K562 (cell line): ENCODE data around the gene PACSIN3. TPM values are rescaled to one million over a fixed set of nuclear protein-coding genes. Genes with fewer than 3 reads are reported as not detected.

ENCODE experiments used
- ATAC-seq: fragments of 200-7000 bp; cut with Tn5 transposase; 3 replicates; pipeline ENCODE4 v1.9.1; 2020; ENCODE audit warnings: moderate library complexity
- BruUV-seq: library from RNA; stranded (reverse); fragments of 400-500 nt; replicated peaks from 2 replicates; lab custom pipeline; 2021; lab: Mats Ljungman, UMichigan
- CTCF ChIA-PET: fragments of 300-600 bp; formaldehyde crosslinking; extraction: SDS; loops from one replicate; lab custom pipeline; 2021; ENCODE audit warnings: low intra/inter-chr PET ratio; lab: Yijun Ruan, JAX
- POLR2A ChIA-PET: fragments of 300-600, 350-650 bp; sonication (Branson Sonifier 250); formaldehyde crosslinking; extraction: SDS; loops from one replicate; lab custom pipeline; 2021; ENCODE audit warnings: antibody characterized with exemption, inconsistent platforms; lab: Yijun Ruan, JAX
- DNase-seq, 4 experiments: peaks; one replicate each; pipeline versions ENCODE4 v3.0.0 to v3.0.0-alpha.2; 2011 to 2018; ENCODE audit warnings: low spot score in 3 of 4, mixed read lengths in 3 of 4; ENCODE audit errors: extremely low read depth in 1 of 4
- FAIRE-seq: peaks from 2 replicates; lab custom pipeline; 2011; peaks lifted over from hg19 to GRCh38; lab: Jason Lieb, UNC
- H2AFZ ChIP-seq: 2 replicates; pipeline ENCODE4 v1.6.0; 2011; ENCODE audit warnings: low read depth, low read length, control low read depth, inconsistent platforms
- H3K27ac ChIP-seq: fragments of 200-600 bp; 3 replicates; pipeline ENCODE4 v1.8.0; 2011; ENCODE audit warnings: low read depth, mild to moderate bottlenecking, control low read depth, inconsistent platforms, low read length, moderate library complexity, mixed read lengths; ENCODE audit errors: extremely low read depth
- H3K27me3 ChIP-seq, 2 experiments: fragments of 300-600 bp in 1 of 2; 2 replicates in 1 of 2; 3 replicates in 1 of 2; pipeline versions ENCODE4 v1.6.0 to v1.8.0; 2011; ENCODE audit warnings: inconsistent platforms in 2 of 2, low read length in 2 of 2, mild to moderate bottlenecking in 1 of 2, mixed read lengths in 1 of 2, moderate library complexity in 1 of 2; ENCODE audit not compliant: control insufficient read depth in 2 of 2, insufficient read depth in 2 of 2
- H3K36me3 ChIP-seq: fragments of 300-600 bp; 3 replicates; pipeline ENCODE4 v1.8.0; 2011; ENCODE audit warnings: mild to moderate bottlenecking, low read length, inconsistent platforms; ENCODE audit not compliant: control insufficient read depth, insufficient read depth
- H3K4me1 ChIP-seq, 2 experiments: fragments of 200-600 bp in 1 of 2; replicated peaks in 1 of 2; 2 replicates in 1 of 2; 3 replicates in 1 of 2; pipeline versions ENCODE4 v1.5.1 to v1.8.0; 2011; ENCODE audit warnings: inconsistent platforms in 2 of 2, low read length in 2 of 2, mild to moderate bottlenecking in 1 of 2, mixed read lengths in 1 of 2, moderate library complexity in 1 of 2; ENCODE audit not compliant: control insufficient read depth in 2 of 2, insufficient read depth in 2 of 2
- H3K4me2 ChIP-seq: 2 replicates; pipeline ENCODE4 v1.6.1; 2011; ENCODE audit warnings: low read length, control low read depth, inconsistent platforms, mixed read lengths; ENCODE audit not compliant: insufficient read depth
- H3K4me3 ChIP-seq: fragments of 200-600 bp; sonication (generic), shearing (Covaris generic); 2 replicates; pipeline ENCODE4 v1.5.1; 2016; ENCODE audit warnings: control low read depth, inconsistent platforms
- H3K79me2 ChIP-seq: fragments of 200-600 bp; 3 replicates; pipeline ENCODE4 v1.8.0; 2011; ENCODE audit warnings: low read length, inconsistent platforms; ENCODE audit not compliant: control insufficient read depth, insufficient read depth
- H3K9ac ChIP-seq, 2 experiments: 2 replicates each; pipeline versions ENCODE4 v1.6.0 to v1.6.1; 2011; ENCODE audit warnings: low read depth in 2 of 2, low read length in 2 of 2, control low read depth in 1 of 2, inconsistent platforms in 1 of 2, mild to moderate bottlenecking in 1 of 2, mixed read lengths in 1 of 2; ENCODE audit not compliant: insufficient read depth in 1 of 2
- H3K9me1 ChIP-seq: one replicate; pipeline ENCODE4 v1.6.0; 2011; ENCODE audit warnings: inconsistent platforms, mild to moderate bottlenecking, low read length, moderate library complexity; ENCODE audit not compliant: control insufficient read depth, insufficient read depth
- H3K9me3 ChIP-seq: replicated peaks from 2 replicates; pipeline ENCODE4 v1.5.1; 2011; ENCODE audit warnings: low read depth, low read length, inconsistent platforms; ENCODE audit not compliant: control insufficient read depth, insufficient read depth
- H4K20me1 ChIP-seq: replicated peaks from 2 replicates; pipeline ENCODE4 v1.6.1; 2011; ENCODE audit warnings: low read length, inconsistent platforms, mixed read lengths; ENCODE audit not compliant: control insufficient read depth, insufficient read depth
- HDAC2 ChIP-seq: fragments of 450-650 bp; IDR thresholded peaks from 2 replicates; pipeline ENCODE4 v1.6.1; 2016; ENCODE audit warnings: mild to moderate bottlenecking
- HDAC6 ChIP-seq: IDR thresholded peaks from 2 replicates; pipeline ENCODE4 v1.6.1; 2012; ENCODE audit warnings: low read depth, mild to moderate bottlenecking, control low read depth, inconsistent platforms, low read length, moderate library complexity
- HMBOX1 ChIP-seq: sonication (generic); IDR thresholded peaks from 2 replicates; pipeline ENCODE4 v1.6.1; 2016
- MCM3 ChIP-seq: fragments of 450-650 bp; IDR thresholded peaks from 2 replicates; pipeline ENCODE4 v1.6.1; 2016
- MCM5 ChIP-seq: fragments of 450-650 bp; IDR thresholded peaks from 2 replicates; pipeline ENCODE4 v1.6.1; 2016; ENCODE audit warnings: low read depth
- MIER1 ChIP-seq: fragments of 450-650 bp; IDR thresholded peaks from 2 replicates; pipeline ENCODE4 v1.6.1; 2016; ENCODE audit warnings: antibody characterized with exemption, mild to moderate bottlenecking, low read depth
- PCBP2 ChIP-seq: fragments of 200-400 bp; formaldehyde crosslinking; IDR thresholded peaks from 2 replicates; pipeline ENCODE4 v1.6.1; 2018; ENCODE audit warnings: low read length, low read depth, mild to moderate bottlenecking, moderate library complexity; ENCODE audit not compliant: poor library complexity, severe bottlenecking
- SIX5 ChIP-seq, 2 experiments: IDR thresholded peaks; 2 replicates each; pipeline ENCODE4 v1.6.1; 2011; ENCODE audit warnings: low read length in 2 of 2, borderline replicate concordance in 1 of 2, low read depth in 1 of 2, mild to moderate bottlenecking in 1 of 2, moderate library complexity in 1 of 2; ENCODE audit not compliant: insufficient read depth in 1 of 2
- SMAD2 ChIP-seq: fragments of 150-350 bp; IDR thresholded peaks from 2 replicates; pipeline ENCODE4 v1.6.1; 2014; ENCODE audit warnings: low read depth, mild to moderate bottlenecking, low read length
- SRF ChIP-seq, 2 experiments: fragments of 250-450, 450-650 bp in 1 of 2; sonication (Bioruptor Pico) in 1 of 2; sonication (generic) in 1 of 2; formaldehyde crosslinking; IDR thresholded peaks; 2 replicates each; pipeline versions ENCODE4 v1.5.0 to v1.5.1; 2020 to 2022; ENCODE audit warnings: mild to moderate bottlenecking in 1 of 2, missing genetic modification reagents in 1 of 2
- ZNF146 ChIP-seq: IDR thresholded peaks from one replicate; pipeline ENCODE4 v1.6.1; 2018; ENCODE audit warnings: missing compliant biosample characterization; ENCODE audit not compliant: unreplicated experiment
- WGBS: fragments of 100-300 bp; shearing (Covaris generic); methylation state at CpG from one replicate; pipeline ENCODE4 v1.1.6; 2016; ENCODE audit warnings: low coverage, mixed read lengths; ENCODE audit not compliant: insufficient coverage; ENCODE audit errors: missing lambda C conversion rate; 5-methylcytosine and 5-hydroxymethylcytosine counted together
- in situ Hi-C: fragments of 300-500 bp; cut with MboI; formaldehyde crosslinking; loops from 4 replicates; pipeline ENCODE4 v1.15.0; 2018; ENCODE audit warnings: inconsistent platforms, mixed read lengths
- intact Hi-C: fragments of 100-400 bp; cut with micrococcal nuclease; formaldehyde crosslinking; loops from 2 replicates; pipeline ENCODE4 v1.14.2; 2022
- polyA plus RNA-seq, 8 experiments: library from polyadenylated mRNA; depleted of rRNA in 4 of 8; stranded (reverse) in 5 of 8; unstranded in 3 of 8; fragments of >200 nt; fragmentation: Nextera tagmentation in 2 of 8; fragmentation: Illumina TruSeq in 1 of 8; extraction: Ambion mirVana in 2 of 8; extraction: Trizol in 1 of 8; gene quantifications; 2 replicates each; pipeline versions ENCODE4 v1.2.1 to v1.2.3, GENCODE V29; 2011 to 2014; ENCODE audit warnings: inconsistent platforms in 1 of 8, missing spikeins in 1 of 8
- total RNA-seq, 7 experiments: library from RNA; depleted of rRNA in 6 of 7; stranded (reverse); fragments of >200 nt in 6 of 7; fragmentation: Illumina TruSeq in 2 of 7; extraction: Trizol in 2 of 7; gene quantifications; 2 replicates each; pipeline versions ENCODE4 v1.2.1 to v1.2.3, GENCODE V29; 2011 to 2021; ENCODE audit warnings: low replicate concordance in 1 of 7

PACSIN3 gene
- total and polyA plus RNA-seq, 9 of the 15 experiments (the other 6 are each of a cell fraction or from before 2014, with no cell fraction given), result 0.13 to 18.1 (median 7.1) TPM

DNA sequence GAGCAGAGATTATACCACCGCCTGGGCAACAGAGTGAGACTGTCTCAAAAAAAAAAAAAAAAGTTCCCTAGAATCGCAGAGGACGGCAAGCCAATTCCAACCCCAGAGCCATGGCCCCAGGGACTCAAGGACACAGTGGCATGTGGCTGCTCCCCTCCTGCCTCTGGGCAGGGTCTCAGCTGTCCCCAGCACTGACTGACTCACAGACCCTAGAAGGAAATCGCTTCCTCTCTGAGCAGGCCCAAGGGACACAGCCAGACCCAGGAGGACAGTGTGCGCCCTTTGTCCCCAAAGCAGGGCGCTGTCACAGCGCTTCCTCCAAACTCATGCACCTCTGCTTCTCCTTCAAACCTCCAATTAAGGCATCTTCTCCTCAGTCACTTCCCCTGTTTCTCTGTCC lies 2.3 kb downstream of the PACSIN3 start:
- Histone ChIP-seq H3K27me3 (peaks cover 2 to 7% of the 10 kb centered on the region in 2 experiments; a peak in 2 of 5 replicates), H3K4me3 (no peak overlapping the region), H2AFZ (no peak overlapping the region), H3K36me3 (peaks cover 4% of the 10 kb centered on the region; the same call in 2 of the 3 replicates), H3K9me1 (no peaks in the 10 kb centered on the region), H3K4me1 (peaks cover 7 to 45% of the 10 kb centered on the region in 2 experiments), H3K9ac (no peak overlapping the region), H3K4me2 (no peak overlapping the region)
- 73% methylated on average over 6 of the region's 7 CpGs for WGBS
- no TSS peak for BruUV-seq
- in situ Hi-C loops, result no loop called here
- intact Hi-C loops, result no loop called here
- DNase-seq (no peak), FAIRE-seq (no peak)
- TF ChIP-seq HMBOX1 (no peak), SRF (CRISPR knock-in tag; IDR thresholded peaks at IDR 0.05) (no peak), HDAC6 (no peak), ZNF146 (CRISPR knock-in tag) (no peak), SMAD2 (no peak), MCM3 (no peak), SIX5 (IDR thresholded peaks at IDR 0.05; ENCODE audit: borderline replicate concordance in 1 of 2, insufficient read depth in 1 of 2, low read depth in 1 of 2, low read length in 2 of 2) (no peak), HDAC2 (no peak), MIER1 (no peak), MCM5 (no peak), PCBP2 (no peak)
- TF ChIP-seq, all 486 proteins: peak for 0
- no peaks in the 10 kb centered on the region for H3K9me3 ChIP-seq
- ChIA-PET POLR2A (interaction anchor here (2.0 kb wide), 1 partner anchor 12 kb away, joined by 7 read pairs; no protein-coding TSS in a partner anchor), CTCF (no interaction called here)
- H3K27ac ChIP-seq, result no peak overlapping the region
- ATAC-seq, result no peak
- H4K20me1 ChIP-seq, result no peaks in the 10 kb centered on the region
- no peaks in the 10 kb centered on the region for H3K79me2 ChIP-seq
